Measurements from ENCODE around the gene ERI3.

The ERI3 gene, protein sequence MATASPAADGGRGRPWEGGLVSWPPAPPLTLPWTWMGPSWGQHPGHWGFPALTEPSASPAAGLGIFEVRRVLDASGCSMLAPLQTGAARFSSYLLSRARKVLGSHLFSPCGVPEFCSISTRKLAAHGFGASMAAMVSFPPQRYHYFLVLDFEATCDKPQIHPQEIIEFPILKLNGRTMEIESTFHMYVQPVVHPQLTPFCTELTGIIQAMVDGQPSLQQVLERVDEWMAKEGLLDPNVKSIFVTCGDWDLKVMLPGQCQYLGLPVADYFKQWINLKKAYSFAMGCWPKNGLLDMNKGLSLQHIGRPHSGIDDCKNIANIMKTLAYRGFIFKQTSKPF

GRCh38 chr1:44354840-44355581, at the start of gene ERI3:
TSS of gene ERI3 (minus strand) at chr1:44355257. CDS start at chr1:44355026, 231 bp downstream.
- peak; percentile 92 to 95 for DNase-seq (ENCODE audit: low read depth in 2 of 2)

DNA sequence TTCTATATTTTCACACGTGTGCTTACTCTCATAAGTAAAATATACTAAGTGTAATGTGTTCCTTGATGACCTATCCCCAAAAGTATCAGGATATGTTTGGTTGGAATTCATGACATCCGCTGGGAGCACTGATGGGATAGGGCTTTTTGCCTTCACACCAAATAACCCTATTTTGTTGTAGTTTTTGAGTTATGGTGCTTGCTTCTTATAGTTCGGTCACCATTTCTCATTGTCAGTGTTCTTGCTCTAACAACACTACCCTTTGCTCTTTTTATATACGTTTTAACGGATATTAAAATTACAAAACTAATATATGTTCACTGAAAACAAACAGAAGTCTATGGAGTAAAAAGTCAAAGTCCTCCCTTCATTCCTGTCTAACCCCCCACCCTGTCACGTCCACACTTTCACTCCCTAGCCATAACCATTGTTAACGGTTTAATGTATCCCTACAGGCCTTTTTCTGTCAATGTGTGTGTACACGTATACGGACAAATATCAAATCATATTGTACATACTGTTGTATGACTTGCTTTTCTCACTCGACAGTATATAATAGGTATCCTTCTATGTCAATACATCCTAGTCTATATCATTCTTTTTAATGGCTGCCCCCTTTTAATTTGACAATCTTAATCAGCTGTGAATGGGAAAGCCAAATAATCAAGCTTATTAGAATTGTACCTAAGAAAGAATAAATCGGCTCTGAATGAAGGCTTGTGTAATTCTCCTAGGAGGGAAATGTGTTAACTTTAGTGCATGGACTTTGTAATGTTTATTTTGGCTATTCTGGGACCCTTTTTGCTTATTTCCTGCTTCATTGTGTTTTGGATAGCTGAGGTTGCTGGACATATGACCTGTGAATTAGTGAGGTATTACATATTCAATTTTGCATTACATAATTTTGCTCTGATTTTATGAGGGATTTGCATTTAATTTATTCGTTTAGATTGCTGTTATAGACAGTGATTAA, 46.5 kb upstream of the ERI3 start:
- no peak for DNase-seq (ENCODE audit: low read depth in 2 of 2)

- DNase-seq (ENCODE audit: low read depth in 2 of 2): no peak
These were observed 35.2 kb upstream of the ERI3 start for GRCh38 chr1:44390277-44390676.

GRCh38 chr1:44389437-44389836, 34.4 kb upstream of the ERI3 start:
- DNase-seq (ENCODE audit: low read depth in 2 of 2): no peak

- DNase-seq (ENCODE audit: low read depth in 2 of 2): no peak
These were observed 33.5 kb upstream of the ERI3 start for GRCh38 chr1:44388551-44388950.

DNA sequence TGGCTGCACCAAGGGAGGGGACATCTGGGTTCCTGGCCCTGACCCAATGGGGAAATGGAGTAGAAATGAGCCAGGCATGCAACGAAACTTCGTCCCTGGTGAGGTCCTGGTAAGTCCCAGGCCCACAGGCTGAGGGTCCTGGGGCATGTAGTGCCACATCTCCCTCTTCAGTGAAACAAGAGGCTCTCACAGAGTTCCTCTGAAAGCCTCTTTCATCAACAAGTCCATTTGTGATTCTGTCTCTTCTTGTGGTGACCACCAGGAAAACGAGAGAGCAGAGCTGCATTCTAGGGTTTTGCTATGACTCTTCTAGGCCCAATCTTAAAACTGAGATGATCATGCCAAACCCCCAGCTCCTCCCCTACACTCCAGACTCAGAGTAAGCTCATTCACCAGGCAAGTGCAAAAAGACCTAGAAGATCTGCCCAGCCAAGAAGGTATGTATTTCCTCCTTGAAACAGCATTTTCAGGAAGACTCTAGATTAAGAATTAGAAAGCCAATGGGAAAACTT, 25.7 kb upstream of the ERI3 start:
- DNase-seq (ENCODE audit: low read depth in 2 of 2): no peak

- no peak for DNase-seq (ENCODE audit: low read depth in 2 of 2)
These were observed 23.1 kb upstream of the ERI3 start for GRCh38 chr1:44377925-44378784.

- DNase-seq (ENCODE audit: low read depth in 2 of 2): no peak
These were observed 20.5 kb upstream of the ERI3 start for GRCh38 chr1:44375547-44375946.

DNA sequence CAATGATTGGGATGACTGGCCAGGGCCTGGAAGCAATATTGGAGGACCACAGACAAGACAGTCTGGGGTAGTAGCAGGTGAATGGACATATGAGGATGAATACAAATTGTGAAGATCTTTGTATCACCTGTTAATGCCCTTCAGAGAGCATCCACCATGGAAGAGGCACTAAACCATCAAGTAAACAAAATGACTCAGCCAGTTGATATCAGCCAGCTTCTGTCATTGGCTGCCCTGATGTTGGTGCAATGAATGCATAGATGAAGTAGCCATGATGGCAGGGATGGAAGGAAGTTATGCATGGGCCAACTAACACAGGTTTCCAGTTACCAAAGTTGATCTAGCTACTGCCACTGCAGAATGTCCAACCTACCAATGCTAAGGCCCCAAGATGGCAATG, 16.1 kb upstream of the ERI3 start:
- DNase-seq (ENCODE audit: low read depth in 2 of 2): no peak

DNA sequence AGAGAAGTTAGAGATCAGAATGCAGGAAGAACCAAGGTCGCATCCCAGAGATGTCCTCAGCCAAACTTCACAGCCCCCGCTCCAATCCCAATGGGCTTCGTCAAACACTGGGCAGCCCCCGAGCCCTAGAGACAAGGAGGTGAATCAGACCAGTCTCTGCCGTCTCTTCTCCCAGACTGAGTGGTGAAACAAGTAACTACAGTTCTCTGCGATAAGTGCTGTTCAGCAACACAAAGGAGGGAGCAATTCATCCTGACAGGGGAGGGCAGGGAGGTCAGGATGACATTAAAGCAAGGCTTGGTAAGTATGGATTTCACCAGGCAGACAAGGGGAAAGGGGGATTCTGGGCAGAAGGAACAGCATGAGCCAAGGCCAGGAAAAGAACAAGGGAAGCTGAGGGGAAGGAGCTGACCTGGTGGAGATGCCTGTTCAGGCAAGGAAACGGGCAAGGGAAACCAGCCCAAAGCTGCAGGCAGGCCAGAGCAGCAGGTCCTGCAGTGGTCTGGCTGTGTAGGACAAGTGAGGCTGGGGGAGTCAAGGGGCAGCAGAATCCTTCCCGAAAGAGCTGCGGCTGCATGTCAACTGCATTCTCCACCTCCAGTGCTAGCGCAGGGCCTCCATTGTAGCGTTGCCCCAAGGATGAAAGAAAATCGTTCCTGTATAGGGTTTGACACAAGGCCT, 13.6 kb upstream of the ERI3 start:
- no peak for DNase-seq (ENCODE audit: low read depth in 2 of 2)

- DNase-seq (ENCODE audit: low read depth in 2 of 2): no peak
These were observed 12.9 kb upstream of the ERI3 start for GRCh38 chr1:44367944-44368343.

DNA sequence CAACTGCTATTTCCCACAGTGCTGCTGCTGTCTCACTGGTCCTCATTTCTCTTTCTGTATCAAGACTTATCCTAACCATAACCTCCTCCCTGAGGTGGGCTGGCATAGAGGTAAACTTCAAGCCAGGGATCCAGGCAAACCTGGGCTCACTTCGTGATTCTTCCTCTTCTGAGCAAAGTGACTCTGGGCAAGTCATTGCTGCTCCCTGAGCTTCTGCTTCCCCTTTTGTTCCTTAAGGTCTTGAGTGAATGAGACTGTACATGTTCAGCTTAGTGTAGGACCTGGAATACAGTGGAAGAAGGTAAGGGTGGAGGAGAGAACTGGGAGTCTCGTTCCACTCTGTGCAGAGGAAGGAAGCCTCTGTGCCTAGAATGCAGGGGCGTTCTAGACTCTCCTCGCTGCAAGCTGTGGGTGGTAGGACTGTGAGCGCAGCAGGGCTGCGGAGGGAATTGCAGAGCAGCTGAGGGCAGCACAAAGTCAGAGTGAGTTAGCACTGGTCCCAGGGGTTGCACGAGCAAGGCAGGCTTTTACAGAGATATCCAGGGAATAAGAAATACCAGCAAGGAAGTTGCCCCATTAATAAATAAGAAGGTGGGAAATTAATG, 11.4 kb upstream of the ERI3 start:
- DNase-seq (ENCODE audit: low read depth in 2 of 2): no peak

DNA sequence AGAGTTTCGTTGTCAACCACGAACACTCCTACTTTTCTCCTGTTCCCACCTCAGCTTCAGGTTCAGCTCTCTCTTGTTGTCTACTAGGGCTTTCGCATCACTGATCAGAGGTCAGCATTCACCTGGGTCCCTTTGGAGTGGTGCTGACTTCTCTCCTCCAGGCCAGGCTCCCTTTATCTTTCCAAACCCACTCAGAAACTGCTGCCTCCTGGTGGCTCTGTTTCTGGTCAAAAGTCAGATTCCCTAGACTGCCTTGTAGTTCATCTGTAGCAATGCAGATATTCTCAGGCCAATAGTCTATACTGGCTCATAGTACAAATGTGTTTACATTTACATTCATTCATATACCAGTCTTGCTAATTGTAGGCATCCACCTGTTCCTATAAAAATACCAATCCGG, 6.4 kb upstream of the ERI3 start:
- no peak for DNase-seq (ENCODE audit: low read depth in 2 of 2)

DNA sequence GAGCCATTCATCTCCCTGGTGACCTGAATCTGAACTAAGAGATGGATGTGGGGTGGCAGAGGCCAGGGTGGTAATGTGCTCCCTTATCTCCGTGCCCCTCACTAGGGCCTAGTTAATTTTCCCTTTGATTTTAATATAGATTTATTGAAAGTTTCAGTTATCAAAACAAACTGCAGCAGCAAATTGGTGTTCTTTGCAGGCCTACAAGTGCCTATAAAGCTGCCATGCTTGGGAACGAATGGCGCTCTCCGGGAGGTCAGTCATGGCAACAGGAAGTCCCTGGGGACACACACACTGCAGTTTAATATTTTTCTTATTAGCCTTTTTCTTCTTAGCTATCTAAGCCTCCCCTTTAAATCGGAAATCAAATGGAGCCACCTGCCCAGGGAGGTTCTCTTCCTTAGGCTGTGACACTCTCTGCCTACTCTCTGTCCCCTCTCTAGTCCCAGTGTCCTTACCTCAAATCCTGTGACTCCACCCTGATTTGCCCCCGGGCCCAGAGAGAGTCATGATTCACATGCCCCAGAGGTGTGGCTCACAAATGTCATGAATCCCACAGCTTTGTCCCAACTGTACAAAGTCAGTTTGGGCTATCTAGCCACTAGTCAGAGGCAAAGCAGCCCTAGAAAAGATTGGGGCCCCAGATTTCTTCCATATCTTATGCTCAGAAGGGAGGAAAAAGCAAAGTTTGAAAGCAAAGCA, 4.3 kb upstream of the ERI3 start:
- DNase-seq (ENCODE audit: low read depth in 2 of 2): no peak

DNA sequence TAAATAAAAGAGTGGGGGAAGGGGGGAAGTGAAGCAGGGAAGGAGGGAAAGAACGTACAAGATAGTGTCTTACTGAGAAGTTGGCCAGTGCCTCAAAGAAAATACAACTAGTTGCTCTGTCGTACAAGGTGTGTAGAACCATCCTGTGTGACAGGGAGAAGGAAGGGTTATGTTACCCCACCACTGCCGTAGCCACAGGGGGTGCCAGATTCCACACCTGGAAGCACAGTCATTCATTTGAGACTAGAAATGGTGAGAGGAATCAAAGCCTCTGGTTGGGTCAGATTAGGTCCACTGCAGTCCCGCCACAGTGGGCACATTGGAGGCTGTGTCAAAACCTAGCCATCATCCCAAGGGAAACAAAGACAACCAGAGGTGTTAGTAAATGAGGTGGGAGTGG, 2.7 kb upstream of the ERI3 start:
- DNase-seq (ENCODE audit: low read depth in 2 of 2): no peak

DNA sequence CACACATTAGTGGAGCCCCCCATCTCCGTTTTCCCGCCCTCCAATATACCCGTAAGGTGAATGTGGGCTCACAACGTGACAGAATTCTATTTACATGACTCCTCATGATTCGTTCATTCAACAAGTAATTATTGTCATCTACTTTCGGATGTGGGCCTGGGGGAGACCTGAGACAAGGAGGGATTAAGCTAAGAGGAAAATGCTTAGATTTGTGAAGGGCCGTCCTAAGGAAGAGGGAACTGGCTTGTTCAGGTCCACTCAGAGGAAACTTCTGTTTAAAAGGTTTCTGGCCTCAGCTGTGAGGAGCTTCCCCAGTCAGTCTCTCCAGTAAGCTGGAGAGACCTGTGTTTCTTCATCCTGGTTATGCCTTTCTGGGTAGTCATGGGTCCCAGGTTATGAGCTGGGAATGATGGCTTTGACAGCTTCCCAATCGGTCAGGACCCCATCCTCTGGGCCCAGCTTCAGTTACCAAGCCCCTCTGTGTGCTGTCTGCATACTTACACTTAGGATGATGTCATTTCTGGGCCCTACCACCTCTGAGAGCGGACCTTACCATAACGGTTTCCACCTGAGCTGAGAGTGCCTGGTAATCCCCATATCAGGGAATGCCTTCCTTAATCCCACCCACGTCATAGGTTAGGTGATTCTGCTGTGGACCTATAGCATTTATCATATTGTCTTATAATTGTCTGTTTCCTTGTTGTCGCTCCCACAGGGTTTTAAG, 687 bp upstream of the ERI3 start:
- no peak for DNase-seq (ENCODE audit: low read depth in 2 of 2)

- no peak for DNase-seq (ENCODE audit: low read depth in 2 of 2)
These were observed 703 bp downstream of the ERI3 start for GRCh38 chr1:44354268-44354839.

- DNase-seq (ENCODE audit: low read depth in 2 of 2): no peak
These were observed 1.5 kb downstream of the ERI3 start for GRCh38 chr1:44353604-44354003.

Data from stimulated activated CD8-positive, alpha-beta memory T cell treated with anti-CD3 and anti-CD28 coated beads, Interleukin-15, amount 100 ng/mL, for 4 hours (primary cell).